ENCODE results near the gene C1orf141. TPM values are rescaled to one million over a fixed set of nuclear protein-coding genes. Genes with fewer than 3 reads are reported as not detected.
"Not testable (repeated sequence)": the region's sequence is repeated elsewhere in the genome, so short reads cannot be mapped to it uniquely, and the experiment has no call there.

C1orf141 gene
- total and polyA plus RNA-seq, 2 experiments from 2014 or later = not detected

- DNase-seq = no peak
- H3K36me3 ChIP-seq (ENCODE audit: low read depth) = no peaks in the 10 kb centered on the region
- H2AFZ ChIP-seq = no peak overlapping the region
- no peak overlapping the region for H3K4me3 ChIP-seq
- H3K79me2 ChIP-seq (ENCODE audit: insufficient read depth) = no peaks in the 10 kb centered on the region
- no peaks in the 10 kb centered on the region for H4K20me1 ChIP-seq (ENCODE audit: insufficient read depth)
- H3K9me2 ChIP-seq (ENCODE audit: insufficient read depth) = no peaks in the 10 kb centered on the region
- no peak overlapping the region for H3K27ac ChIP-seq
- no peak overlapping the region for H3K4me2 ChIP-seq (ENCODE audit: unreplicated experiment)
- no peaks in the 10 kb centered on the region for H3F3A ChIP-seq (ENCODE audit: insufficient read depth)
- WGBS, 2 experiments (ENCODE audit: low coverage in 1 of 2, low lambda C conversion rate in 2 of 2, missing lambda C conversion rate in 2 of 2) = 74 to 78% methylated on average over 5 to 7 of the region's 9 CpGs
- no peaks in the 10 kb centered on the region for H3K9me3 ChIP-seq (ENCODE audit: low read depth)
- no peaks in the 10 kb centered on the region for H3K4me1 ChIP-seq (ENCODE audit: insufficient read depth)
- H3K9ac ChIP-seq = no peak overlapping the region
- H3K27me3 ChIP-seq (replicated peaks; ENCODE audit: insufficient read depth) = no peaks in the 10 kb centered on the region
- in situ Hi-C loops (cut with MboI) = no loop called here
- no peak for TF ChIP-seq EZH2 (IDR thresholded peaks at IDR 0.05; ENCODE audit: insufficient read depth, poor library complexity, severe bottlenecking)
Observed at GRCh38 chr1:67084765-67085318, 49.9 kb downstream of the C1orf141 start.

DNA sequence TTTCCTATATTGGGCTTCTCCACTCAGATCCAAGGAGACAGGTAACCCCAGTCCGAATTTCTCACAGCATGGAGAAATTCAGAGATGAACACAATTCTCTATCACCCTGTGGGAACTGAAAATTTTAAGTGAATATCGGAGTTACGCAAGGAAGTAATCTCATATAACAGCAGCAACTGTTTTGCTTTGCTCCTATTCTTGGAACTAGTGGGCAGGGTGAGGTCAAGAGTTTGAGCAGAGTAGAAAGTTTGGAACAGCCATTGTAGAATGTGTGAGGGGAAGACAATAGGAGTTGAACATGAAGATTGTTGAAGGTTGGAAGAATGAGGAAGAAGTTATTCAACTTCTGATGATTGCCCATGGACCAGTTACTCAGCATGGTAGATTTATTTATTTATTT is 56.5 kb downstream of the C1orf141 start:
- H3K36me3 ChIP-seq (ENCODE audit: low read depth) = no peaks in the 10 kb centered on the region
- no peak overlapping the region for H3K4me3 ChIP-seq
- no peaks in the 10 kb centered on the region for H3K9me3 ChIP-seq (ENCODE audit: low read depth)
- H3K9me2 ChIP-seq (ENCODE audit: insufficient read depth) = no peaks in the 10 kb centered on the region
- H4K20me1 ChIP-seq (ENCODE audit: insufficient read depth) = no peaks in the 10 kb centered on the region
- H3K79me2 ChIP-seq (ENCODE audit: insufficient read depth) = no peaks in the 10 kb centered on the region
- H3F3A ChIP-seq (ENCODE audit: insufficient read depth) = no peaks in the 10 kb centered on the region
- 88% methylated on average over 3 of the region's 3 CpGs for WGBS, 2 experiments (ENCODE audit: low coverage in 1 of 2, low lambda C conversion rate in 2 of 2, missing lambda C conversion rate in 2 of 2)
- no peaks in the 10 kb centered on the region for H3K4me1 ChIP-seq (ENCODE audit: insufficient read depth)
- in situ Hi-C loops (cut with MboI) = no loop called here
- TF ChIP-seq EZH2 (IDR thresholded peaks at IDR 0.05; ENCODE audit: insufficient read depth, poor library complexity, severe bottlenecking) (no peak), EZH2phosphoT487 (IDR thresholded peaks at IDR 0.05; ENCODE audit: insufficient read depth, low read depth) (no peak)
- H3K9ac ChIP-seq = no peak overlapping the region
- DNase-seq = no peak
- H3K27ac ChIP-seq = no peak overlapping the region
- no peak overlapping the region for H2AFZ ChIP-seq
- H3K27me3 ChIP-seq (replicated peaks; ENCODE audit: insufficient read depth) = no peaks in the 10 kb centered on the region
- no peak overlapping the region for H3K4me2 ChIP-seq (ENCODE audit: unreplicated experiment)

DNA sequence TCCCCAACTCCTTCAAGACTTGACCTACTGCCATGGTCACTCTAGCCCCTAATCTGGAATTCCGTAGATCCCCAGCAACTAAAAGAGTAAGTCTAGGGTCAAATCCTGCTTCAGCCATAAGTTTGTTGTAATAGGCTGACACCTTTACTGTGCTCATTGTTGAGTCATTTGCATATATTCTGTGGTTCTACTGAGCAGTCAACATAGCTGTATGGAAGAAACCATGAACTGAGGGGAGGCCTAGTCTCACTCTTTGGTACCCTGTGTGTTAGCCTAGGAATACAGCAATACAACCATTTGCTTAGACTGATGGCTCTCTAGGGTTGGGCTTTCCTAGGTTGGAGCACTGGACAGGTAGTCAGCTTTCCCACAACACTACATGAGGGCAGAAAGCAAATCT is 57.2 kb downstream of the C1orf141 start:
- Histone ChIP-seq H3K36me3 (ENCODE audit: low read depth) (no peaks in the 10 kb centered on the region), H3F3A (ENCODE audit: insufficient read depth) (no peaks in the 10 kb centered on the region), H4K20me1 (ENCODE audit: insufficient read depth) (no peaks in the 10 kb centered on the region), H3K27ac (no peak overlapping the region), H3K27me3 (replicated peaks; ENCODE audit: insufficient read depth) (no peaks in the 10 kb centered on the region), H3K9me2 (ENCODE audit: insufficient read depth) (no peaks in the 10 kb centered on the region), H3K4me1 (ENCODE audit: insufficient read depth) (no peaks in the 10 kb centered on the region), H3K79me2 (ENCODE audit: insufficient read depth) (no peaks in the 10 kb centered on the region), H3K9me3 (ENCODE audit: low read depth) (no peaks in the 10 kb centered on the region), H2AFZ (no peak overlapping the region), H3K4me2 (ENCODE audit: unreplicated experiment) (no peak overlapping the region), H3K4me3 (no peak overlapping the region), H3K9ac (no peak overlapping the region)
- no peak for DNase-seq
- TF ChIP-seq EZH2 (IDR thresholded peaks at IDR 0.05; ENCODE audit: insufficient read depth, poor library complexity, severe bottlenecking) (no peak), EZH2phosphoT487 (IDR thresholded peaks at IDR 0.05; ENCODE audit: insufficient read depth, low read depth) (no peak)
- 86 to 95% methylated on average over 1 of the region's 1 CpG for WGBS, 2 experiments (ENCODE audit: low coverage in 1 of 2, low lambda C conversion rate in 2 of 2, missing lambda C conversion rate in 2 of 2)
- in situ Hi-C loops (cut with MboI) = no loop called here

- Histone ChIP-seq H3F3A (ENCODE audit: insufficient read depth) (no peaks in the 10 kb centered on the region), H3K4me2 (ENCODE audit: unreplicated experiment) (no peak overlapping the region), H3K36me3 (ENCODE audit: low read depth) (no peaks in the 10 kb centered on the region), H3K9me2 (ENCODE audit: insufficient read depth) (no peaks in the 10 kb centered on the region), H4K20me1 (ENCODE audit: insufficient read depth) (no peaks in the 10 kb centered on the region), H2AFZ (no peak overlapping the region), H3K79me2 (ENCODE audit: insufficient read depth) (no peaks in the 10 kb centered on the region), H3K27me3 (replicated peaks; ENCODE audit: insufficient read depth) (0 out of 2 replicates have a peak, but pooled peaks cover 4% of the 10 kb centered on the region), H3K4me1 (ENCODE audit: insufficient read depth) (no peaks in the 10 kb centered on the region), H3K4me3 (no peak overlapping the region), H3K9ac (no peak overlapping the region), H3K9me3 (ENCODE audit: low read depth) (no peaks in the 10 kb centered on the region), H3K27ac (no peak overlapping the region)
- no peak for DNase-seq
- TF ChIP-seq EZH2 (IDR thresholded peaks at IDR 0.05; ENCODE audit: insufficient read depth, poor library complexity, severe bottlenecking) = no peak
- TF ChIP-seq EZH2phosphoT487 (IDR thresholded peaks at IDR 0.05; ENCODE audit: insufficient read depth, low read depth) = no peak
- WGBS, 2 experiments (ENCODE audit: low coverage in 1 of 2, low lambda C conversion rate in 2 of 2, missing lambda C conversion rate in 2 of 2) = 48 to 54% methylated on average over 1 of the region's 1 CpG
- in situ Hi-C loops (cut with MboI) = no loop called here
Observed at GRCh38 chr1:67072749-67073148, 62.0 kb downstream of the C1orf141 start.

GRCh38 chr1:67067655-67068054 is 67.1 kb downstream of the C1orf141 start:
- H3K4me3 ChIP-seq; H3F3A ChIP-seq (ENCODE audit: insufficient read depth); H3K36me3 ChIP-seq (ENCODE audit: low read depth); H3K27ac ChIP-seq; DNase-seq; H3K9ac ChIP-seq; H3K9me3 ChIP-seq (ENCODE audit: low read depth); H3K4me1 ChIP-seq (ENCODE audit: insufficient read depth); in situ Hi-C loops (cut with MboI); H3K4me2 ChIP-seq (ENCODE audit: unreplicated experiment); H4K20me1 ChIP-seq (ENCODE audit: insufficient read depth); H3K79me2 ChIP-seq (ENCODE audit: insufficient read depth); H3K9me2 ChIP-seq (ENCODE audit: insufficient read depth); H3K27me3 ChIP-seq (replicated peaks; ENCODE audit: insufficient read depth); H2AFZ ChIP-seq: not testable (repeated sequence)
- 46 to 55% methylated on average over 3 of the region's 3 CpGs for WGBS, 2 experiments (ENCODE audit: low coverage in 1 of 2, low lambda C conversion rate in 2 of 2, missing lambda C conversion rate in 2 of 2)
